IMR-90 (cell line): Measurements from ENCODE around the gene KIF1B. TPM values are rescaled to one million over a fixed set of nuclear protein-coding genes. Genes with fewer than 3 reads are reported as not detected.

Experiments
- MXI1 ChIP-seq: IDR thresholded peaks from 2 replicates; pipeline ENCODE4 v1.6.1; 2012; ENCODE audit warnings: low read depth, mild to moderate bottlenecking, low read length, moderate library complexity, borderline replicate concordance
- POLR2A ChIP-seq: IDR thresholded peaks from 2 replicates; pipeline ENCODE4 v1.6.1; 2012; ENCODE audit warnings: mild to moderate bottlenecking, low read depth, low read length
- RAD21 ChIP-seq: IDR thresholded peaks from 2 replicates; pipeline ENCODE4 v1.6.1; 2012; ENCODE audit warnings: low read length, improper control_type of control experiment
- RCOR1 ChIP-seq: IDR thresholded peaks from 2 replicates; pipeline ENCODE4 v1.6.1; 2012; ENCODE audit warnings: mild to moderate bottlenecking, low read length, improper control_type of control experiment; ENCODE audit not compliant: insufficient replicate concordance
- polyA plus RNA-seq, 3 experiments: library from polyadenylated mRNA; depleted of rRNA; stranded (reverse); fragments of >200 nt; gene quantifications; 2 replicates each; pipeline ENCODE4 v1.2.3, GENCODE V29; 2012; ENCODE audit warnings: low replicate concordance in 1 of 3
- total RNA-seq: library from RNA; depleted of rRNA; stranded (reverse); fragments of >200 nt; gene quantifications from 2 replicates; pipeline ENCODE4 v1.2.3, GENCODE V29; 2012

The KIF1B gene
- total and polyA plus RNA-seq, 2 of the 4 experiments (the other 2 are of a cell fraction) = 13.0 to 21.1 TPM

- TF ChIP-seq MXI1 (no peak), RAD21 (no peak), POLR2A (no peak), RCOR1 (no peak)
These were observed 176.6 kb downstream of the KIF1B start (continued) for GRCh38 chr1:10386761-10387676.
